ENCODE data around the gene MASP2.
"Not testable (repeated sequence)": the region's sequence is repeated elsewhere in the genome, so short reads cannot be mapped to it uniquely, and the experiment has no call there.

Gene MASP2

DNA sequence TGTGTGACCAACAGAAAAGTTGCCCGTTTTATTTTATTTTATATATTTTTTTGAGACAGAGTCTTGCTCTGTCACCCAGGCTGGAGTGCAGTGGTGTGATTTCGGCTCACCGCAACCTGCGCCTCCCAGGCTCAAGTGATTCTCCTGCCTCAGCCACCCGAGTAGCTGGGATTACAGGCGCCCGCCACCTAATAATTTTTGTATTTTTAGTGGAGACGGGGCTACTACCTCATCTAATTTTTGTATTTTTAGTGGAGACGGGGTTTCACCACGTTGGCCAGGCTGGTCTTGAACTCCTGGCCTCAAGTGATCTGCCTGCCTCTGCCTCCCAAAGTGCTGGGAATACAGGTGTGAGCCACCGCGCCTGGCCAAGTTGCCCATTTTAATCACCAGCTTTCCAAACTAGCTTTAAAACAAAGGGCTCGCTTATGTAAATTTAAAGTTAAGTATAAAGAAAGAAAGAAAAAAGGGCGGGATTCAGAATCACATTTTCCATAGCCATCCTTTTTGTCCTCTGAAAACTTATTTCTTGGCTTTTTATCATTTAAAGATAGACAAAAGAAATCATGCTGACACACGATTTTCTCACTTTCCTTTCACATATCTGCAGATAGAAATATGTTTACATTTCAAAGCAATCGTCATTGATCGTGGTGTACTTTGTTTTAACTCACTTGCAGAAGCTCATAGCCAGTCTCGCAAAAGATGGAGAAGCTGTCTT is 9.9 kb downstream of the MASP2 start:
- not testable (repeated sequence) for FAIRE-seq

DNA sequence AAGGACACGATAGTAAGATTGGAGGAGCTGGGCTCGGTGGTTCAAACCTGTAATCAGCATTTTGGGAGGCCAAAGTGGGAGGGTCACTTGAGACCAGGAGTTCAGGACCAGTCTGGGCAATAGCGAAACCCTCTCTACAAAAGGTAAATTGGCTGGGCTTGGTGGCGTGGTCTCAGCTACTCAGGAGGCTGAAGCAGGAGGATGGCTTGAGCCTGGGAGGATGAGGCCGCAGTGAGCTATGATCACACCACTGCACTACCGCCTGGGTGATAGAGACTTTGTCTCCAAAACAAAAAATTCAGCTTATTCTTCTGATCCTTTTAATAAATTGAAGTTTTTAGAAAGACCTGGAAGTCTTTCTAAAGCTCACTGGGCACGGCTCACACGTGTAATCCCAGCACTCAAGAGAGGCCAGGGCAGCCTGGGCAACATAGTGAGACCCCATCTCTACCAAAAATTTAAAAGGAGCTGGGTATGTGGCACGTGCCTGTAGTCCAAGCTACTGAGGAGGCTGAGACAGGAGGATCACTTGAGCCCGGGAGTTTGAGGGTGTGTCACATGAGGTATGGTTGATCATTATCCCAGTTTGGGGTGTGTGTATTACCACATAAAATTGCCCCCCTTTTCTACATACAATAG is 15.3 kb downstream of the MASP2 start:
- no peak for FAIRE-seq

DNA sequence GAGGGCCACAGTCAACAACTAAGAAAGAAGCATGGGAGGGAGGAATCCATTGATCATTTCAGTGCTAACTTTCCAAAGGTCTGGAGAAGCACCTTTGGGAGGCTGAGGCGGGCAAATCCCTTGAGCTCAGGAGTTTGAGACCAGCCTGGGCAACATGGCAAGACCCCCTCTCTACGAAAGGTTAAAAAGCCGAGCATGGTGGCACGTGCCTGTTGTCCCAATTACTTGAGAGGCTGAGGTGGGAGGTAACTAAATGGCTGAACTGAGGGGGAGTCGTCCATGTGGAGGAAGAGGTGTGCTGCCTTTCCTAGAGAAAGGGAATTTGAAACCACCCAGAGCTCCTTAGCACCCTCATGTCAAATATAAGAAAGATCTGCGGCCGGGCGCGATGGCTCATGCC is 16.2 kb downstream of the MASP2 start:
- FAIRE-seq = no peak

DNA sequence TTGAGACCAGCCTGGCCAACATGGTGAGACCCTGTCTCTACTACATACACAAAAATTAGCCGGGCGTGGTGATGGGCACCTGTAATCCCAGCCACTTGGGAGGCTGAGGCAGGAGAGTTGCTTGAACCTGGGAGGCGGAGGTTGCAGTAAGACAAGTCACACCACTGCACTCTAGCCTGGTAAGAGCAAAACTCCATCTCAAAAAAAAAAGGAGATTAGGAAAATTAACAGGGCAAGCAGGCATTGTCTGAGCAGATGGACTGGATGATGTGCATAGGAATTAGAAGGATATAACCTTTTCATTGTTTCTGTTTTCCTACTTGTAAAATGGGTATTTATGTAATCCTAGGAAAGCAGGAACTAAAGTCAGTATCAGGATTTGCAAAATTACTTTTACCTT is 19.0 kb downstream of the MASP2 start:
- no peak for FAIRE-seq

DNA sequence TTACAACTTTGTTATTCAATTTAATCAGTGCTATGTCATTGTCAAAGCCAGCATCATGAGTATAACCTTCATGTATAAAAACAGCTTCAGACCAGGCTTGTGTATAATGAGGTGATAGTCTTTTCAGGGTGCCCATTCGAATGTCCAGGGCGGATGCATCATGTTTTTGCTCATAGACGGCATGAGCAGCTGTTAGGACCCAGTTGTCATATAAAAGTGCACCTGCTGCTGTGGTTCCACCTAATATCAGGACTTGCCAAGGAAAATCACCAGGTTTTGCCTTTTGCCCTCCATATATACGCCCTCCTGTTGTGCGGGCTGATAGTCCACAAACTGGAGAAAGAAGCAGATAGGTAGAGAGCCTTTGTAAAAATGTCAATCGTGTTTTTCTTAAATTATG is 19.7 kb downstream of the MASP2 start:
- FAIRE-seq = no peak

DNA sequence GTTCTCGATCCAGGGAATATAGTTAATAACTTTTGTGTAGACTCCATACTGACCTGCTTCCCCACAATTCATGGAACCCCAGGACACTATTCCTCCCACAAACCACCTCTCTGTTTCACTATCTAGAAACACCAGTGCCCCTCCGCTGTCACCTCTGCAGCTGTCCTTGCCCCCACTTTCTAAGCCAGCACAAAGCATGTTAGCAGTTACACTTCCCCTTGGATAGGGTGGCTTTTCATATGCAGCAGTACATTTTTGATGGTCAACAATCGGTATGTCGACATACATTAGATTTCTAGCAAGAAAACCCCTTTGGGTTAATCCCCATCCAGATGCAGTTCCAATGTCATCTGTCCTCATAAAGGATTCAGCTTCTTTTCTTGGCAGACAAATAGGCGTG is 20.1 kb downstream of the MASP2 start:
- no peak for FAIRE-seq

DNA sequence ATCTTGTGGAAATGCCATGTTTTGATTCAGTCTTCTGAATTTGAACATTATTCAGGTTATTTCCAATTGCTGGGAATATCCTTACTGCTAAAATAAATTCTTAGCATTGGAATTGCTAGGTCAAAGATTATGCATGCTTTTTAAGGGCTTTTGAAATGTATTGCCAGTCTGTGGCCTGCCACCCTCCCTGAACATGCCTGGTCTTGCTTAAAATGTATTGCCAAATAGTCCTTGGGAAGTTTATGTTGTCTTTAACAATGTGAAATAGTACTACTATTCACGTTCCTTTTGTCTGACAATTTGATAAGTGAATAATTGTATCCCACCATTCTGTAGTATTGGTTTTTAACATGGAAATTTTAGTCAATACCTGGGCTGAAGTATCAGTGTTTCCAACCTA is 21.0 kb downstream of the MASP2 start:
- no peak for FAIRE-seq

DNA sequence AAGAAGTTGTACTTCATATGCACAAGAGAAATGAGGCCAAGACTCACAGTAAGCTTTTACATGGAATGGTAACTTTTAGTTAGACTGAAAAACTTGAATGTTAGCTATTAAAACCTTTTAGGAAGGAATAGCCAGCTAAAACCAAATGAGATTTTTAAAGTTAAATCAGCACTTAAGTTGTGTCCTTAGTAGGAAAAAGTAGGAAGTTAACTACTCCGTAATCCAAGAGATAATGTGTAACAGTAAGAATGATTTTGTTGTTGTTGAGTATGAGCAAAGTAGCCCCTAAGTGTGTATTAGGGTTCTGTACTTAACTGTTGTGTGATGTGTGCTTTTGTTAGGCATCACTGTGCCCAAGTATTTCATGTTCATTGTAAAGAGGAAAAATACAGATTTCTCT is 21.4 kb downstream of the MASP2 start:
- no peak for FAIRE-seq

DNA sequence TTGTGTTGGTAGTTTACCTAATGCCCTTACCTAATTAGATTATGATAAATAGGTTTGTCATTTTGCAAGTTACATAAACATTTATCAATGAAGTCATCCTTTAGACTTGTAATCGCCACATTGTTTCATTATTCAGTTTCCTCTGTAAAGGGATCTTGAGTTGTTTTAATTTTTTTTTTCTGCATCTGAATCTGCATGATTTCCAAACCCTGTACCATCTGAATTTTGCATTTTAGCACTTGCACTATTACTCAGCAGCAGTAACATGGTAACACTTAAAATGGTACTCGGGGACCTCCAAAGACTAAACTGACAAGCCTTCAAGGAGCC is 22.2 kb downstream of the MASP2 start:
- FAIRE-seq = no peak

DNA sequence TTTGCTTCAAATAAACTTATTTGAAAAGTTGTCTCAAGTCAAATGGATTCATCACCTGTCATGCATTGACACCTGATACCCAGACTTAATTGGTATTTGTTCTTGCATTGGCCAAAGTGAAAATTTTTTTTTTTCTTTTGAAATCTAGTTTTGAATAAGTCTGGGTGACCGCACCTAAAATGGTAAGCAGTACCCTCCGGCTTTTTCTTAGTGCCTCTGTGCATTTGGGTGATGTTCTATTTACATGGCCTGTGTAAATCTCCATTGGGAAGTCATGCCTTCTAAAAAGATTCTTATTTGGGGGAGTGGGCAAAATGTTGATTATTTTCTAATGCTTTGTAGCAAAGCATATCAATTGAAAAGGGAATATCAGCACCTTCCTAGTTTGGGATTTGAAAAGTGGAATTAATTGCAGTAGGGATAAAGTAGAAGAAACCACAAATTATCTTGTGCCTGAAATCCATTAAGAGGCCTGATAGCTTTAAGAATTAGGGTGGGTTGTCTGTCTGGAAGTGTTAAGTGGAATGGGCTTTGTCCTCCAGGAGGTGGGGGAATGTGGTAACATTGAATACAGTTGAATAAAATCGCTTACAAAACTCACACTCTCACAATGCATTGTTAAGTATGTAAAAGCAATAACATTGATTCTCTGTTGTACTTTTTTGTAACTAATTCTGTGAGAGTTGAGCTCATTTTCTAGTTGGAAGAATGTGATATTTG is 22.7 kb downstream of the MASP2 start:
- FAIRE-seq = no peak

DNA sequence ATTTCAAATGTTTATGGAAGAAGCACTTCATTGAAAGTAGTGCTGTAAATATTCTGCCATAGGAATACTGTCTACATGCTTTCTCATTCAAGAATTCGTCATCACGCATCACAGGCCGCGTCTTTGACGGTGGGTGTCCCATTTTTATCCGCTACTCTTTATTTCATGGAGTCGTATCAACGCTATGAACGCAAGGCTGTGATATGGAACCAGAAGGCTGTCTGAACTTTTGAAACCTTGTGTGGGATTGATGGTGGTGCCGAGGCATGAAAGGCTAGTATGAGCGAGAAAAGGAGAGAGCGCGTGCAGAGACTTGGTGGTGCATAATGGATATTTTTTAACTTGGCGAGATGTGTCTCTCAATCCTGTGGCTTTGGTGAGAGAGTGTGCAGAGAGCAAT is 23.8 kb downstream of the MASP2 start:
- no peak for FAIRE-seq

DNA sequence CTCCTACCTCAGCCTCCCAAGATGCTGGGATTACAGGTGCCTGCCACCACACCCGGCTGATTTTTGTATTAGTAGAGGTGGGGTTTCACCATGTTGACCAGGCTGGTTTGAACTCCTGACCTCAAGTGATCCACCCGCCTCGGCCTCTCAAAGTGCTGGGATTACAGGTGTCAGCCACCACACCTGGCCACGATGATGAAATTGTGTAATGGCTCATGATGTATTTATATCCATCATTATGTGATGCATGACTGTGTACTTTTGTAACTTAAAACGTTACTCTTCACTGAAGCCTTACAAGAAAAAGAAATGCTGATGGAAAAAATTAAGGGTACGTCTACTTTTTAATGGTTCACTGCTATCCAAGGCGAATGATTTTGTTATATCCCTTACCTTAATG is 27.1 kb downstream of the MASP2 start:
- FAIRE-seq = no peak

DNA sequence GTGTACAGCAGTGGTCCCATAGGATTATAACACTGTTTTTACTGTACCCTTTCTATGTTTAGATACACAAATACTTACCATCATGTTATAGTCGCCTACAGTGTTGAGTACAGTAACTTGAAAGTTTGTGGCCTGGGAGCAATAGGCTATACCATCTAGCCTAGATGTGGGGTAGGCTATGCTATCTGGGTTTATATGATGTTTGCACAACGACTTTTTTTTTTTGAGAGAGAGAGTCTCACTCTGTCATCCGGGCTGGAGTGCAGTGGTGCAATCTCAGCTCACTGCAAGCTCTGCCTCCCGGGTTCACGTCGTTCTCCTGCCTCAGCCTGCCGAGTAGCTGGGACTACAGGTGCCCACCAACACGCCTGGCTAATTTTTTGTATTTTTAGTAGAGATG is 27.7 kb downstream of the MASP2 start:
- FAIRE-seq = not testable (repeated sequence)

DNA sequence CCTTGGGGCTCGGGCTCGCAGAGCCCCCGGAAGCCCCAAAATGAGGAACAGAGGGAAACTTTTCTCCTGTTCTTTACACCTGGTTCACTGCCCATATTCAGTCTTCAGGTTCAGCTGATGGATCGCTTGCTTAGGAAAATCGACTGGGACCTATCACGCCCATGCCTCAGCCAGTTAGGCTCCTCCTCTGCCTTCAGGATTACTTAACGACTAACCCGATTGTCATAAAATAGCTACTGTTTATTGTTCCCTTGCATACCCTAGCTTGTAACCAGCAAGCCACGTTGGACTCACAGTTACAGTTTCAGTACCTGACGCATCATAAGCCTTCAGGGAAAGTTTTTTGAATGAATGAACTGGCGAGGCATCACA is 33.9 kb downstream of the MASP2 start:
- FAIRE-seq = no peak

DNA sequence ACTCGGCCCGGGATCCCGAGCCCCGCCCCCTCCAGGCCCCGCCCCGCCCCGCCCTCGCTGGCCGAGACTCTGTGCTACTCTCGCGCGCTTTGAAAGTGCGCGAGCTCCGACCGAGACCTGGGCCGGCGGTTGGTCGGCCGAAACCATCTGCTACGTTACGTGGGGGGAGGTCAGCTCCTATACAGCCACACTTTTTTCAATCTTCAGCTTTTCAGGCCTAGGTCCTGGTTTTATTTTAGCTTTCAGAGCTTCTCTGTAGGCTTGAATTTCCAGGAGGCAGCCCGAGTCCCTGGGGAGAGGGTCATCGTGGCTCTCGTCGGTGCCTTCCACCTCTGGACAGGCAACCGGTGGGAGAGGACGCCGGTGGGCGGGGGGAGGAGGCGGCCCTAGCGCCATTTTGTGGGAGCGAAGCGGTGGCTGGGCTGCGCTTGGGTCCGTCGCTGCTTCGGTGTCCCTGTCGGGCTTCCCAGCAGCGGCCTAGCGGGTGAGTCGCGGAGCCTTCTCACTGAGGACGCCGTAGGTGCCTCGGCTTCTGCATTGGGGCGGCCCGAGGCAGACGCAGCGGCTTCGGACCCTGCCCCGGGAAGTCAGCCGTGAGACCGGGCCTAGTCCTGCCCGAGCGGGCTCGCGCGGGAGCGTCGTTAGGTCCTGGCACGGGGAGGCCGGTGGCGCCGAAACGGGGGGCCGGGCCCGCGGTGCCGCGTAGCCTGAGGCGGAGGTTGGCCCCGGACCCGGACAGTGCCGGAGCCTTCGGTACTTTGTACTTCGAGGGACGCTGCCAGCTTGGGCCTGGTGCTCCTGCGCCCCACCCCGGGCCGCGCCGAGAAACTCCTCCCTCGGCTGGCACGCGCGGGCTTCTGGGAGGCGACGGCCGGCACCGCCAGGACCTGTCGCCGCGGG is 34.5 kb downstream of the MASP2 start, which contains the start of gene TARDBP:
TSS of gene TARDBP (plus strand) at position 395 of the 900 bp plus-strand sequence. CDS start 1,074 bp downstream, outside the sequence.
- FAIRE-seq = no peak

DNA sequence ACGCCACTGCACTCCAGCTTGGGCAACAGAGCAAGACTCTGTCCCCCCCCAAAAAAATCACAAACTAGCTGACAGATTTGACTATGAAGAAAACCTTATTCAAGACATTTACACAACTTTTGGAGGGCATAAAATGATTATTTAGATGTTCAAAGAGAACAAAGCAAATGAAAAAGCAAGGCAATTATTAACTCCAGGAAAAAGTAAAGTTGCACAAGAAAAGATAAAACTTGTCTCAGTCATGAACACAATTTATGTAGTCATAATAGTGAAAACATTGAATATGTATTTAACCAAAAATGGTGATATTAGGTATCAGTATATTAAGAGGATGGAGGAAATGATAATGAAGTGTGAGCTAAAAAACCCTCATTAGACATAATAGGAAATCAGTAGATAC is 46.5 kb downstream of the MASP2 start:
- FAIRE-seq = no peak

DNA sequence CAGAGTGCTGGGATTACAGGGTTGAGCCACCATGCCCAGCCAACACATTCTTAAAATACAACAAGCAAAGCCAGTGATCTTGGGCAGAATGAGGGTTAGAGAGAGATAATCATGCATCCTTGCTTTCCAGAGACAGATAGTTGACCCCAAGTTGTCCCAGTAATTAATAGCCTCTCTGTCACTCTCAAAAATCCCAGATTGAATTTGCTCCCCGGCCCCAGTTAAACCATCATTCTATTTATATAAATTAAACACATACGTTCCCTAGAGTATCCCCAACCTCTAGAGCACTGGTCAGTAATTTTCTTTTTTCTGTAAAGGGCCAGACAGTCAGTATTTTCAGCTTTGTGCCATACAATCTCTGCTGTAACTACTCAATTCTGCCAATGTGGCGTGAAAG is 50.9 kb downstream of the MASP2 start:
- no peak for FAIRE-seq

DNA sequence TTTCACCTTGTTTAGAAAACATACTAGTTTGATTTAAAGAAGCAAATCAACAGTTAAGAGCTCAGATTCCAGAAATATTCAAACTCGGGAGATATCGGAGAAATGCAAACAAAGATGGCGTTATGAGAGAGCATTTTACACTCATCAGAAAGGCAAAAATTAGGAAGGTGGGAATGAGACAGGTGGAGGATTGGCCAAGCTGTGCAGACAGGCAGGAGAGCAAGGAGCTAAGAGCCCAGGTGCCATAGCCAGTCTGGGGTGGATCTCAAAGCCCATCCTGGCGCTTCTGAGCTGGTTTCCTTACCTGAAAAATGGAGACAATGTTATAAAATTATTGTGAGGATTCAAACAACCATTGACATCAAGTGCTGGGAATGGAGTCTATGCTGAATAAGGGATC is 54.2 kb downstream of the MASP2 start:
- FAIRE-seq = no peak

DNA sequence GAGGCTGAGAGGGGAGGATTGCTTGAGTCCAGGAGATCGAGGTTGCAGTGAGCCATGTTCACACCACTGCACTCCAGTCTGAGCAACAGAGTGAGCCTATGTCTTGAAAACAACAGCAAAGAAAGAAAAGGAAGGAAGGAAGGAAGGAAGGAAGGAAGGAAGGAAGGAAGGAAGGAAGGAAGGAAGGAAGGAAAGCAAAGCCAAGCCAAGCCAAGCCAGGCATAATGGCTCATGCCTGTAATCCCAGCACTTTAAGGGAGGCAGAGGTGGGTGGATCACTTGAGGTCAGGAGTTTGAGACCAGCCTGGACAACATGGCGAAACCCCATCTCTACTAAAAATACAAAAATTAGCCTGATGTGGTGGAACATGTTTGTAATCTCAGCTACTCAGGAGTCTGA is 55.0 kb downstream of the MASP2 start:
- FAIRE-seq = not testable (repeated sequence)

DNA sequence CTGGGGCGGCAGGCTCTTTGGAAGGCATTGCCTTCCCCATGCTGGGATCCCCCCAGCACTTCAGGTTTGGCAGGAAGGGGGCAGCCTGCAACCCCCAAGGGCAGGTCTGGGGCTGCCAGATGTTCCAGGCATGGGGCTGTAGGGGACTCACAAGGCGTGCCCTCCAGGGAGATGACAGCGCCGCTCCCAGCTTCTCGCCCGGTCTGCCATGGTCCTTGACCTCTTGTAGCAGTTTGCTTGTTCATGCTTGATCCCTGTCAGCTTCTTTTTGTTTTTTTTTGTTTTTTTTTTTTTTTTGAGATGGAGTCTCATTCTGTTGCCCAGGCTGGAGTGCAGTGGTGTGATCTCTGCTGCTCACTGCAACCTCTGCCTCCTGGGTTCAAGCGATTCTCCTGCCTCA is 56.2 kb downstream of the MASP2 start:
- no peak for FAIRE-seq

DNA sequence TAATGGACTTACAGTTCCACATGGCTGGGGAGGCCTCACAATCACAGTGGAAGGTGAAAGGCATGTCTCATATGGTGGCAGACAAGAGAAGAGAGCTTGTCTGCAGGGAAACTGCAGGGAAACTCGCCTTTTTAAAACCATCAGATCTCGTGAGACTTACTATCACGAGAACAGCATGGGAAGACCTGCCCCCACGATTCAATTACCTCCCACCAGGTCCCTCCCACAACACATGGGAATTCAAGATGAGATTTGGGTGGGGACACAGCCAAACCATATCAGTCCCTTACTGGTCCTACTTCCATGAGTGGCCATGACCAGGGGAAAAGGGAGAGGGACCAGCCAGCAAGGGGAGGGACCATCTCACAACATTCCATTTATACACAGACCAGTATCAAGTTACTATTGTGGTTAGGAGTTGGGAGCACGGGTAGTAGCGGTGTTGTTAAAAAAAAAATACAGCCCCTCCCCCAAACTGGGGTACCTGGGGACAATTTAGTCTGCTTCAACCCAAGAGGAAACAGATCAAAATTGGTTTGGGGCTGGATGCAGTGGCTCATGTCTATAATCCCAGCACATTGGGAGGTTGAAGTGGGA is 57.0 kb downstream of the MASP2 start:
- FAIRE-seq = not testable (repeated sequence)

DNA sequence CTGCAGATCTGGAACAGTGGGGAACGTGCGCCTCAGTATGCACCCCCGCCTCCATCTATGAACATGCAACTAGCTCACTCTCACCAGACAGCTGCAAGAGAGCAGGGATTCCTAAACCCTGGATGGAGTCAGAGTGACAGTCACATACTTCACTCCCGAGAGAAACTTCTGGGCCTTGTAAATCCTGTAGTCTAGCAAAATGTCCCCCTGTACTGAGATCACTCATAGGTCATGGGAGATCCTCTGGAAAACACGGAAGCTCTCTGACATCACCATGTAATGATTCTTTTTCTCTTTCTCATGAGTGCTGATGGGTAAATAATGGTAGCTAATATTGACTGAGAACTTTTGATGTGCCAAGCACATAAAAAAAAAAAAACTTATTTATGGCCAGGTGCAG is 57.9 kb downstream of the MASP2 start:
- FAIRE-seq = no peak

All from endometrium (tissue), 2 donors.